ENCODE measurements around the gene TGFA.
"Not testable (repeated sequence)": the region's sequence is repeated elsewhere in the genome, so short reads cannot be mapped to it uniquely, and the experiment has no call there.

TGFA gene

DNA sequence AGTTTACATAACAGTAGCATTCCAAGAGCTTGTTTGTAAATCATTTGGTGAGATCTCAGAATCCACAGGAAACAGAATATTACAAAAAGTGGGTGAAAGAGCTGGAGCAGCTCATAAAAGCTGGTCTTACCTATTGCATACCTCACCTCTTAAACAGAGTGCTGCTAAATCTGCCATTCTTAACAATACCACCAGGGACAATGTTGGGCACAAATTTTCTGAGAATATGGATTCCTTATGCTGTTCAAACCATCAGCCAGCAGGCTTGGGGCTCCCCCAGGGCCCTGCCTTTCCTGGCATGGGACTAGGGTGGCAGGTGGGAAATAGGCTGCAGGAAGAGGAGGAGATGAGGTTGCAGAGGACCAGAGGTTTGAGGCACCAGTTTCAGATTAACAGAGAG, 55.6 kb downstream of the TGFA start:
- DNase-seq (ENCODE audit: low read depth): peak; percentile 50

DNA sequence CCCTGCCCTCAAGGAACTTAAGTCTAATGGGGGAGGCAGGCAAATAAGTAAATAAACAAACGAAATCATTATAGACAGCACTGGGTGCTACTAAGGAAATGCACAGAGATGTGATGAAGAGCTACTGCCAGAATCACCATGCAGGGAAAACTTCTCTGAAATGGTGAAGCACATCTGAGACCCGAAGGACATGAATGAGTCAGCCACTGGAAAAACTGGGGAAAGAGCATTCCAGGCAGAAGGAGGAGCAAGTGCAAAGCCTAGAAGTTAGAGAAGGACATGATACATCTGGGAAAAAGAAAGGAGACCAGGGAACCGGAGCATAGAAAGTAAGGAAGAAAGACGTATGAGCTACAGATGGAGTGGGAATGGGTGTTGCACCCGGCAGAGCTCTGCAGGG, 56.8 kb downstream of the TGFA start:
- peak; percentile 11 for DNase-seq (ENCODE audit: low read depth)

DNA sequence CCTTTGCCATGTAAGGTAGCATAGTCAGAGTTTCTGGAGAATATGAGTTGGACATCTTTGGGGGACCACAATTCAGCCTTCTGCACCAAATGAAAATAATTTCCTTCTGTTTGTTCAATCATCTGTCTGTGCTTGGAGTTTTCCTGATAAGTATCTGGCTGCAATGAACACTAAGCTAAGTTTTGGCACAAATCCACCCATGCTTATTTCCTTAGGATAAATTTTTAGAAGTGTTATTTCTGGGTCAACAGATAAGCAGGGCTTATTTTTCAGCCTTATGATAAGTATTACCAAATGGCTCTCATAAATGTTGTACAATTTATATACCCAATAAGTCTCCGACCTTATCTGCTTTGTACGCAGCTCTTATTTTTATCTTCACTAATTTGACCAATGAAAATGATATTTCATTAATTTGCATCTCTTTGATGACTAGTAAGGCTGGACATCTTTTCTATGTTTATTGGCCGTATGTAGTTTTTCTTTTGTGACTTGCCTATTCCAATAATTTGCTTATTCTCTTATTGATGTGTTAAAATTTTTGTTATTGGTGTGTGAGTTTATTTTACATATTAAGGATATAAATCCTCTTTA, 59.2 kb downstream of the TGFA start:
- DNase-seq (ENCODE audit: low read depth): no peak

DNA sequence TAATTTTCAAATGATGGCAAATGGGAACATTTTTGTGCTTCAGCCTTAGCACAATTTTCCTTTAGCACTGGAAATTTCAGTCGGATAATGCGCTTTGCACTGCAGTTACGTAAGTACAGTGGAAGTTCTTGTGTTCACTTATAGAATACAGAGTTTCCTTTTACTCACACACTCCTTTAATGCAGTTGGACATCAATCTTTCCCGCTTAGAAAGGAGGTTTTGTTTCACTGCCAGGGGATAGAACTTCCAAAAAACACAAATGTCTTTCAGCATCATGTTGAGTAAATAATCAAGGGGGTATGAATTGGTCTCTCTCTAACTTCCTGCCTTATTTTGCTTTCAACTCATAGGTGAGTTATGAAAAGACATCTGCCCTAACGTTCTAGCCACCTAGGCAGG, 63.2 kb downstream of the TGFA start:
- no peak for DNase-seq (ENCODE audit: low read depth)

DNA sequence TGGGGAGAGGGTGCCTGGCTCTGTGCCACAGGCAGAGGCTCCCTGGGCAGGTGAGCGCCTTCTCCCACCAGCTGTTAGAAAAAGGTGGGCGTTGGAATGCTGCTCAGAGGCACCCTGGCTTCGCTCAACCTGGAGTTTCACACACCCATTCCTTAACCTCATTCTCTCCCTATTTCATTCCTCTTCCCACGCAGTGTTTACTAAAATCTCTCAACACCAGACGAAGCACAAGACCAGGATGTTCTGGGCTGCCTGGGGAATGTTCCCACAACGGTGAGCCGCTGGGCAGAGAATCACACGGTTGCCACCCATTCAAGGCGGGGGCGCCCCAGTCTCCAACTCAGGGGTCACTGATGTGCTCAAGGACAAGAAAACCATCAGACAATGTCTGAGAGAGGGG, 64.5 kb downstream of the TGFA start:
- no peak for DNase-seq (ENCODE audit: low read depth)

DNA sequence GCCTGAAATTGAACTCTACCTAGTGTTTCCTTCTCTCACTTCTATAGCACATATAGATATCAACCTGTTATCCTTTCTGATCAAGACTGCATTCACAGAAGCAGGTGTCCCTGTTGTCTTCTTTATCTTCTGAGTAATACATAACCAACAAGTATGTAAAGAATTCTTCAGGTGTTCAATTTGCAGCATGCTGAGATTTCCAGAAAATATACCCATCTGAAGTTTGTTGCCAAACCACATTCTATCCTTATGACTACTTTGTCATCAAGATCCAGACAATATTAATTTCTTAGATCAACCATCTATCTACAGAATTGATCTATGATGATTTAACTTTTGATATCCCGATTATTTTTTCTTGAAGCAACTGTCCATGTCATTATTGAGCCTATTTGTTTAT, 69.5 kb downstream of the TGFA start:
- DNase-seq (ENCODE audit: low read depth): no peak

DNA sequence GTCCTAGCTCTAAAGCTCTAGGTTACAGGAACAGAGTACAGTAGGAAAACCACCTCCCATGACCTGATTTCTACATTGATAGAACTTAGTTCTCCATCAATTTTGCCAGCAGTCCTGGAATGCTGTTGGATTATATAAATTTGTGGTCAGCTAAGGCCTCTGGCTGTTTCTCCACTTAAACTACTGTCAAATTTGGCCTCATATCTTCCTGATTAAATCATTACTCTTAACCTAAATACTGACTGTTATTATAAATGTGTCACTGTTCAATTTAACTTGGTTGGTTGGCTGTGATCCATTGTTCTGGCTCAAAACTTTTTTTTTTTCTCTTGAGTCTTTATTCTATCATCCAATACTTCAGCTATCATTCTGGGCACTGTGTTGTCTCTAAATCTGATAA, 71.2 kb downstream of the TGFA start:
- DNase-seq (ENCODE audit: low read depth): peak; percentile 11

DNA sequence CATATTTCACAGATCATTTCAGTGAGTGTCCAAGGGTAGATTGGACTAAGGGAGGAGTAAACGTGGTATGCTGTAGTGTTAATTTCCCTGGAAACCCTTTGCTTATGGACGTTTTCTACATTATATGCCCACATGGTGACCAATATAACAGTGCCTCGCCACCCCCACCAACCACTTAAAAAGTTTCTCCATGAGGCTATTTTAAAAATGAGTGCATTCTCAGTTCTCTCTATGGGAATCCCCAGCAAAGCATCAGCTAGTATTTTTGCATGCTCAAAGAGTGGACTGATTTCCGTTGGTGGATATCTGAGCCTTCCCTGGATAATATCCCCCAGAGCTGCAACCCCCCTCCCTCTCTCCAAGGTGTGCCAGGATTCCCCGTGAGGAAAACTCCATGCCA, 73.2 kb downstream of the TGFA start:
- DNase-seq (ENCODE audit: low read depth): no peak

DNA sequence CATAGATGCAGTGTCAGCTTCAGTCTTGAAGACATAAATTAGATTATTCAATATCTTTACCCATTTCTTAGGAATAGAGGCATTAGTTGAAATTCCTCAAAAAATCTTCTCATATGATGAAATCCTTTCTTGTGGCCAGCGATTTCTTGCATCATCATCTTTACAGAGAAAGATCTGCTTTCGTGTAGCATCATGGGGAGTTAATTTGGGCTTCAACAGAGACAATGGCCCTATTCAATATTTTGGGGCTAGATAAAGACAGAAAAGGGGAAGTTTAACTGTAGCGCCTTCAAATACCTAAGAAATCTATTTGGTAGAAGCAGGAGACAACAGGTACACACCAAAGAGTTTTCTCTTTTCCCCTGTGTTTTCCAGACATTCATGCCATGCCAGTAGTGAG, 73.8 kb downstream of the TGFA start:
- DNase-seq (ENCODE audit: low read depth): no peak

DNA sequence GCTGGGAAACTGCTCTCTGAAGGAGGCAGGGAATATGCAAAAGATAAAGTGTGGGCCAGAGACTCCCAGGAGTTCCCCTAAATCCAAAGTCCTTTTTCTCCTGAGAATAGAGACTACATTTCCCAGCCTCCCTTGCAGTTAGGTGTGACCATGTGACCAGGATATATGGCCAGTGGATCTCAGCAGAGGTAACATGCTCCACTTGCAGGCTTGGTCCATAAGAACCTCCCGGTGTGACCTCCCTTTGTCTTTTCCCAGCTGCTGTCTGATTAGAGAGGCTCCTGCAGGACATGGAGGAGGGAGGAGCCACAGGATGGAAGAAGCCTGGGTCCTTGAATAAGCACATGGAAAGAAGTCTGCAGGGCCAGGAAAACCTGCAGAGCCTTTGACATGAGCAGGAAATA, 76.2 kb downstream of the TGFA start:
- no peak for DNase-seq (ENCODE audit: low read depth)

DNA sequence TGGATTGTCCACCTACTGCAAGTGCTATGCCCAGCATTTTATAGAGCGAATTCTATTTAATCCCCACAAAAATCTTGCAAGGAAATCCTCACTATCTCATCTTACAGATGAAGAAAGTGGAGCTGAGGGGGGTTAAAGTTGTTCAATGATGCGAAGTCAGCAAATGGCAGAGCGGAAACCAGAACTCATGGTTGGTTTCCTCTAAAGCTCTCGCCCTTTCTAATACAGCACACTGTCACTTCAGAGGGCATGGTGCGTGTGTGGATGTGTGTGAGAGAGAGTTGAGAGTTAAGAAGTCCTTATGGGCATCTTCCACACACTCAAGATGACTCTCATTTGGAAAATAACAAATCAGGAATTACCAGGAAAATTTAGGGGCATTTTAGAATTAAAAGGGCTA, 78.4 kb downstream of the TGFA start:
- no peak for DNase-seq (ENCODE audit: low read depth)

DNA sequence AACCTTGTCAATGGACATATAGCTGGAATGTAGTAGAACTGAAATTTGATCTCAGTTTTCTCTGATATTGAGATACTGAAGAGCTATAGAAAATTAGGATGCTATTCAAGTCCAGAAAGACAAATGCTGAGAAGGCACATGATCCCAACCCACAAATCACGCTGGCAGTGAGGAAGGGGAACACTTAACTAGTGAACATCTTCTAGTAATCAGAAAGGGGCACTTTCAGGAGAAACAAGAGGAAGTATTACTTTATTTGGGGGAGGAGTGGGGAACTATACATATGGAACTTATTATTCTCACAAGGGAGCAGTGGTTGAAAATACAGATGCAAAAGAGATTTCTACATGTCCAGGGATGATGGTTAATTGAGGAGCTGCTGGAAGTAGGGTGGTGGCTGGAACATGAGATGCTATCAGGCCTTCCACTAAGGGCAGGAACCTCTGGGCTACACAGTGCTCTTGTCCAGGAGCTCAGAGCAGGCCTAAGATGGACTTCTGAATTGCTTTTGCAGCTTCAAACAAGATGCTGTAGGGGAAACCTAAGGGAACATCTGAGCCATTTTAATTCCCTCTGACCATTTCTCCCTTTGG, 79.3 kb downstream of the TGFA start:
- no peak for DNase-seq (ENCODE audit: low read depth)

DNA sequence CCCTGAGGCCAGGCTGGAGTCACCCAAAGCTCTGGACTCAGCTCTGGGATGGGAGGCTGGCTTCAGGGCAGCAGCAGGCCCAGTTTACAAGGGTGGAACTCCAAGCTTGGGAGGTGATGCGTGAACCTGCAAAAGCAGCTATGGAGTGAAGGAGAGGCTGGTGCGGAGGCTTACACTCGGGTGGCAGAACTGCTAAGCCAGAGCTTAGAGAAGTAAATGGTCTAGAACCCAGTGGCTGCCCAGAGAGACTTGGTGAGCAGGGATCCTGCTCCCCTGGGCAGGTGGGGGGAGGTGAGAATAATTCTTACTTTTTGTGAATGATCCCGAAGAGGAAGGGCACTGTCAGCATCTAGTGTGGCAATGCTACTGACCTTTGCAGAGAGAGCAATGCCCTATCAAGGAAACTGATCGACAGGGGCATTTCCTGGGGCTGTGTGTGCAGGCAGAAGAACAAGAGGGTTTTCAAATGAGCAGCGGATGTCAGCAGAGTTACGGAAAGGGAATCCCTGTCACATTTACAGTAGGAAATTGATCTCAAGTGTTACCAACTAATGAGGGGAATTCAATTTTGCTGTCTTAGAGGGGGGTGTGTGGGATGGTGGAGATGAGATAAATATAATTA, 80.4 kb downstream of the TGFA start:
- no peak for DNase-seq (ENCODE audit: low read depth)

DNA sequence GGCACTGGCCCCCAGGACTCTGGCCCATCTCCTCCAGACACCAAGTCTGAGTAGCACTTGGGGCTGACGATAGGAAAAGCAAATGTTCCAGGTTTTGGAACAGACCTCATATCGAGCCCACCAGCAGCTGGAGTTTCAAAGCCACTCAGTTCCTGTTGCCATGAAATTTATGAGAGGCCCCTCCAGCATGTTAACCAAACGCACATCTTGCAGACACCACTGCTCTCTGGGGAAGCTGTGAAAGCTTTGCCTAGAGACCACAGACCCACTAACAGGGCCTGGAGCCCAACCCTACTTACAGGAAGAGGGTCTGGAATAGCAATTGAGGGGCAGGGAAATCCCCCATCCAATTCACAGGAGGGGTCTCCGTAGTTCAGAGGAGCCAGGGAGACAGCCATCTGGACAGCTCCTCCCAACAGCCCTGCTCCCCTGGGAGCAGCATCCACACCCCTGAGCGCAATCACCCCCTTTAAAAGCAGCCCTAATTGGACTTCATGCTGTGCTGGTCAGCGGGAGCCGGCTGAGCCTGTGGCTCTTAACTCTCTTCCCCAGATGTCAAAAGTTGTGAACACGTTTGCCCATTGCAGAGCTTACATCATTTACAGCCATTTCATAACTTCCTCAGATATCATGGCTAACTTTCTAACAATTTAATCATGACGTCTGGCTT, 81.3 kb downstream of the TGFA start:
- no peak for DNase-seq (ENCODE audit: low read depth)

DNA sequence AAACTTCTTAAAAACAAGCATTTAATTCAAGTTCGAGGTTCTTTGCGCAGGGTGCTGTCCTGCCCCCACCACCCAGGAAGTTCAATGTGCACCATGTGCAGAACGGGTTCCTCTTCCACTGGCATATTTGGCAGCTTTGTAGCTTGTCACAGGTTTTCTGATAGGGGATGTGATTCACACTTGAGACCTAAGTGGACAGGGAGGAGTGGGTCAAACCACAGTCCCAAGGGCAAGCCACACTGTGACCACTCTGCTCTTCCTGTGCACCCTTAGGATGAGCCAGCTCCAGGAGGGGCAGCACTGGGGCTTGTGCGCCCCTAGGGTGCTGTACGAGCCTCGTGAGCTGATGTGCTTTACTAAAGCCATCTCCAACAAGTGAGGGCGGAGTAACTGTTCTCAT, 82.5 kb downstream of the TGFA start:
- DNase-seq (ENCODE audit: low read depth): peak; percentile 8

DNA sequence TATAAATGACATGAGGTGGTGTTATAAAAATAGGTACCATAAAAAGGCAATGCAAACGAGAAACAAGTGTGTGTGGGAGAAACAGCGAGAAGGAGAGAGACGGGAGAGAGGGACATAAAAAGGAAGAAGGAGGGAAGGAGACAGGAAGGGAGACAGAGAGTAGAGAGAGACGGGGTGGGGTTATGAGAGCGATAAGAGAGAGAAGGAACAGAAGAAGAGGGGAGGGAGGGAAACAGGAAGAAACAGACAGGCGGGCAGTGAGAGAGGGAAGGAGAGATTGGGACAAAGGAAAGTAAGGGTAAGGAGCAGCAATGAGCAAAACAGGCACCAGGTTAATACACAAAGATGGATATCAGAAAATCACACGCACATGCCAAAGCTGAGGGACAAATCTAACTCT, 83.7 kb downstream of the TGFA start:
- DNase-seq (ENCODE audit: low read depth): no peak

DNA sequence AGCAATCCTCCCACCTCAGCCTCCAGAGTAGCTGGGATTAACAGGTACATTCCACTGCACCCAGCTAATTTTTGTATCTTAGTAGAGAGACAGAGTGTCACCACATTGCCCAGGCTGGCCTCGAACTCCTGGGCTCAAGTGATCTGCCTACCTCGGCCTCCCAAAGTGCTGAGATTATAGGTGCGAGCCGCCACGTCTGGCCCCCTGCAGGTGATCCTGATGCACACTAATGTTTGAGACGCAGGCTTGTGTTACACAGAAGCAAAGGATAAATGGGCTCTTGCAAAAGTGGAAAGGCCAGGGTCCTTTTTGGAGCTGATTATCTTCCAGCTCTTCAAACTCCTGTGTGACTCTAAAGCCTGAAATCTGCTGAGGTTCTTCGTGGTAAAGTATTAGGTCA, 84.2 kb downstream of the TGFA start:
- no peak for DNase-seq (ENCODE audit: low read depth)

DNA sequence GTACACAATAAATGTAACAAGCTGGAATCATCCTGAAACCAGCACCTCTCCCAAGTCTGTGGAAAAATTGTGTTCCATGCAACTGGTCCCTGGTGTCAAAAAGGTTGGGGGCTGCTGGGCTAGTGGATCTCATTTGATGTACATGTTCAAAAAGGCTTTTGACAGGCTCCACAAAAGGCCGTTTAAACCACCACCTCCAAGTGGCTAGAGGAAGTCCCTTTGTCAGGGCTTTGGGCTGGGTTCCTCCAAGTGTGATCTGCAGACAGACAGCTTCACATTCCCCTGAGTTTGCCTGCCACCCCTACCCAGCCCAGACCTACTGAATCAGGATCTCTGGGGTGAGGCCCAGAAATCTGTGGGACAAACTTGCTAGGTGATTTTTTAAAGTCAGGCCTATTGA, 84.7 kb downstream of the TGFA start:
- DNase-seq (ENCODE audit: low read depth): no peak

DNA sequence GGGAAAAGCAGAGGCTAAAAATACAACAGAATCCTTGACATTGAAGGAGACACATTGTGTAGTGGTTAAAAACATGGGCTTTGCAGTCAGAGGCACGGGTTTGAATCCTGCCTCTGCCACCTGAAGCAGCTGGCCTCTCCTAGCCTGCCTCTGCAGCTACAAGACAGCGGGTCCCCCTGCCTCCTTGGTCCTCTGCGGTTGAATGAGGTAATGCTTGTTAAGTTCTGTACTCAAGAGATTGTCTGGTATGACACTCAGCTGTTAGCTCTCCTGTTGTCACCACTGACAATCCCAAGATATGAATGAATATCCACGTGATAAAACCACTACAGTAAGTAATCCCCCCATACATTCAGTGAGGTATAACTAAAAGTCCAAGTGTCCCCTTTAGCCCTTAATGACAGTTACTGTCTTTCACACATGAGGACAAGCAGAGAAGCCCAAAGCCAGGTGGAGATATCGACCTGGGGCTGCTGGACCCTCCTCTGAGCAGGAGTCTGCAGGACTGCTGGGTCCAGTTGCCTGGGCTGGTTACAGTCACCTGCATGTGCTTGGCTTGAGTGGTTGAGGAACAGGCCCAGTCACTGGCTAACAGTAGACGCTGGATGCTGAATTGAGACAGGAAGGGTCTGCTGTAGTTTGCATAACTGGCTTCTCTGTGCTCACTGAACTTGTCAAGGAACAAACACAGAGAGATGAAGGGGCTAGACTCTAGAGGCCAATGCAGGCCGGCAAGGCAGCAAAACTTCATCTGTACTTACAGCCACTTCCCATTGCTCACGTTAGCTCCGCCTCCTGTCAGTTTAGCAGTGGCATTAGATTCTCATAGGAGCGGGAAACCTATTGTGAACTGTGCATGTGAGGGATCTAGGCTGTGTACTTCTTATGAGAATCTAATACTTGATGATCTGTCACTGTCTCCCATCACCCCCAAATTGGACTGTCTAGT, 85.5 kb downstream of the TGFA start:
- no peak for DNase-seq (ENCODE audit: low read depth)

DNA sequence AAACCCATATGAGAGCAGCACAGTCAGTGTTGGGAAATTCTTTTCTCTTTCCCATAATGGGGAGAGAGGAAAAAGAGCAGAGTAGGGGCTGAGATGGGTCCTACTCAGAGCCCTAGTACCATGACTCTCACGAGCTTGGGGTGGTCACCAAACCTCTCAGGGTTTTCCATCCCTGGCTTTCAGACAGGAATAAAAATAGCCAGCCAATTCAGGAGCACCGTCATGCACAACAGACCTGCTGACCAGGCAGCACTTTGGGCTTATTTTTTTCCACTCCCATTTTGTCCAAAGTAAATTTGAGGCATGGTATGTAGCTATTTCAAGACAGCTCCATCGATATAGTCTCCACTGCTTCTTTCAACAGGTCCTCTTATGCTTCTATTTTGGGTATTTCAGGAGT, 86.4 kb downstream of the TGFA start:
- no peak for DNase-seq (ENCODE audit: low read depth)

DNA sequence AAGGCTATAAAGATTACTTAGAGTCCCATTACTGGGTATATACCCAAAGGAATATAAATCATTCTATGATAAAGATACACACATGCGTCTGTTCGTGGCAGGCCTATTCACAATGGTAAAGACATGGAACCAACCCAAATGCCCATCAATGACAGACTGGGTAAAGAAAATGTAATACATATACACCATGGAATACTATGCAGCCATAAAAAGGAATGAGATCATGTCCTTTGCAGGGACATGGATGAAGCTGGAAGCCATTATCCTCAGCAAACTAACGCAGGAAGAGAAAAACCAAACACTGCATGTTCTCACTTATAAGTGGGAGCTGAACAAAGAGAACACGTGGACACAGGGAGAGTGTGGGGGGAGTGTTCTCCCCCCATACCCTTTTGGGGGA, 87.0 kb downstream of the TGFA start:
- DNase-seq (ENCODE audit: low read depth): not testable (repeated sequence)

DNA sequence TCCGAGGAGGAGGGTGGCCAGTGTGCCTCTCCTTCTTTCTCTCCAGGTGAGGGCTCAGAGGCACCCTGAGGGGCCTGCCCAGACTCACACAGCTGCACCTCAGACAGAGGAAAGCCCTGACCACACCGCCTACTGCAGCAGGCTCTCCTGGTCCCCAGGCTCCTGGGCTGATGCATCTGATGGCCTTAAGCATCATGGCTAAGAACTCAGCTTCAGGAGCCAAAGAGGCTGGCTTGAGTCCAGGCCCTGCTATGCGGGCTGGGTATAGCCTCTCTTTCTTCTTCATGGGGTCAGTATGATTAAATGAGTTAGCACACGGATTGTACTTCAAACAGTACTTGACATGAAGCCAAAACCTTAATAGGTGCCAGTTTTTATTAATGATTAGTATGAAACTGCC, 89.6 kb downstream of the TGFA start:
- DNase-seq (ENCODE audit: low read depth): no peak
